T-cell (primary cell): ENCODE results near the gene CTBP1. TPM values are rescaled to one million over a fixed set of nuclear protein-coding genes. Genes with fewer than 3 reads are reported as not detected.
"Not testable (repeated sequence)": the region's sequence is repeated elsewhere in the genome, so short reads cannot be mapped to it uniquely, and the experiment has no call there.

Experiments used
- ATAC-seq, 4 experiments: fragments of 200-7000 bp in 3 of 4; fragments of 150-1000 bp in 1 of 4; cut with Tn5 transposase; replicated peaks in 1 of 4; 1 replicate in 3 of 4; 2 replicates in 1 of 4; pipeline ENCODE4 v1.10.0; 2021; ENCODE audit warnings: moderate library complexity in 3 of 4, mild to moderate bottlenecking in 2 of 4, moderate number of reproducible peaks in 1 of 4
- CTCF ChIA-PET, 2 donors: fragments of 300-600 bp; sonication (Branson Sonifier 250); formaldehyde crosslinking; loops; one replicate each; lab custom pipeline; 2022; ENCODE audit warnings: antibody characterized with exemption in 2 of 2; lab: Charles Lee
- POLR2A ChIA-PET, 2 donors: fragments of 300-600 bp; sonication (Branson Sonifier 250); formaldehyde crosslinking; loops; one replicate each; lab custom pipeline; 2022; ENCODE audit warnings: antibody characterized with exemption in 2 of 2; lab: Charles Lee
- DNase-seq, 35 experiments: peaks; one replicate each; pipeline versions ENCODE4 v3.0.0 to v3.0.0-alpha.2; 2013 to 2023
- H3K27ac ChIP-seq: one replicate; pipeline ENCODE4 v1.5.1; 2013; ENCODE audit warnings: low read length
- H3K27me3 ChIP-seq, 2 experiments: replicated peaks in 1 of 2; 1 replicate in 1 of 2; 2 replicates in 1 of 2; pipeline versions ENCODE4 v1.6.1 to v1.7.0; 2013; ENCODE audit warnings: low read length in 1 of 2, mixed read lengths in 1 of 2; ENCODE audit not compliant: control insufficient read depth in 2 of 2, insufficient read depth in 2 of 2; ENCODE audit errors: extremely low read depth in 1 of 2
- H3K36me3 ChIP-seq, 2 donors: 1 replicate in 1 of 2; 2 replicates in 1 of 2; pipeline versions ENCODE4 v1.6.1 to v1.7.0; 2013; ENCODE audit warnings: low read length in 1 of 2; ENCODE audit not compliant: control insufficient read depth in 2 of 2, insufficient read depth in 1 of 2; ENCODE audit errors: extremely low read depth in 1 of 2
- H3K4me1 ChIP-seq, 2 experiments: 1 replicate in 1 of 2; 2 replicates in 1 of 2; pipeline versions ENCODE4 v1.6.1 to v1.7.0; 2013; ENCODE audit warnings: low read length in 2 of 2, mixed read lengths in 1 of 2; ENCODE audit not compliant: insufficient read depth in 2 of 2, control insufficient read depth in 1 of 2; ENCODE audit errors: extremely low read depth in 1 of 2
- H3K4me3 ChIP-seq, 2 donors: 1 replicate in 1 of 2; 2 replicates in 1 of 2; pipeline versions ENCODE4 v1.5.1 to v1.7.0; 2013; ENCODE audit warnings: mild to moderate bottlenecking in 2 of 2, low read length in 1 of 2, moderate library complexity in 1 of 2; ENCODE audit not compliant: control insufficient read depth in 1 of 2; ENCODE audit errors: extremely low read depth in 1 of 2
- H3K9me3 ChIP-seq: 2 replicates; pipeline ENCODE4 v1.7.0; 2013
- H3K27ac Mint-ChIP-seq, 2 donors: one replicate each; pipeline ENCODE4 v1.8.0; 2020 to 2021; ENCODE audit warnings: mild to moderate bottlenecking in 2 of 2, mixed read lengths in 2 of 2
- H3K27me3 Mint-ChIP-seq, 2 donors: one replicate each; pipeline ENCODE4 v1.8.0; 2021 to 2022; ENCODE audit warnings: mixed read lengths in 2 of 2
- H3K36me3 Mint-ChIP-seq: one replicate; pipeline ENCODE4 v1.8.0; 2021; ENCODE audit warnings: mixed read lengths
- H3K4me1 Mint-ChIP-seq, 3 donors: one replicate each; pipeline ENCODE4 v1.8.0; 2020 to 2022; ENCODE audit warnings: mixed read lengths in 3 of 3, mild to moderate bottlenecking in 1 of 3
- H3K4me3 Mint-ChIP-seq, 3 donors: one replicate each; pipeline ENCODE4 v1.8.0; 2020 to 2022; ENCODE audit warnings: mild to moderate bottlenecking in 3 of 3, mixed read lengths in 3 of 3, moderate library complexity in 3 of 3
- H3K9me3 Mint-ChIP-seq, 3 donors: one replicate each; pipeline ENCODE4 v1.8.0; 2020 to 2022; ENCODE audit warnings: mixed read lengths in 3 of 3
- WGBS: methylation state at CpG from one replicate; pipeline ENCODE4 v1.1.5; 2013; ENCODE audit warnings: missing lambda C conversion rate; ENCODE audit not compliant: insufficient coverage; 5-methylcytosine and 5-hydroxymethylcytosine counted together
- total RNA-seq, 35 experiments: library from RNA in 6 of 35; stranded (reverse) in 6 of 35; fragments of 120-200 nt in 1 of 35; gene quantifications; one replicate each; pipeline versions ENCODE4 v1.2.1 to v1.2.4 and lab custom pipeline; 2013 to 2026

CTBP1 gene
- total RNA-seq, 5 donors from 2014 or later (not counting 1 experiment from before 2014, with no cell fraction given), result 185 to 232 (median 207) TPM

GRCh38 chr4:1237981-1238675 is 10.8 kb downstream of the CTBP1 start:
- Histone ChIP-seq H3K27me3 (no peaks in the 10 kb centered on the region), H3K4me3 (no peak overlapping the region), H3K27ac (no peak overlapping the region), H3K9me3 (no peaks in the 10 kb centered on the region), H3K4me1 (peaks cover 0 to 18% of the 10 kb centered on the region in 2 experiments), H3K36me3 (peaks cover 22 to 70% of the 10 kb centered on the region in 2 donors)
- Mint-ChIP-seq H3K4me3 (no peak overlapping the region), H3K36me3 (peaks cover 11% of the 10 kb centered on the region), H3K4me1 (peaks cover 17 to 25% (median 24%) of the 10 kb centered on the region in 3 donors), H3K9me3 (no peaks in the 10 kb centered on the region), H3K27ac (no peak overlapping the region), H3K27me3 (no peaks in the 10 kb centered on the region)
- 95% methylated on average over 27 of the region's 39 CpGs for whole genome bisulfite sequencing
- CTCF ChIA-PET, result no interaction called here
- ATAC-seq (no peak), DNase-seq (no peak)
- POLR2A ChIA-PET, result no interaction called here

- H3K27me3 ChIP-seq, POLR2A ChIA-PET, H3K27ac ChIP-seq, H3K27ac Mint-ChIP-seq, H3K4me1 ChIP-seq, H3K9me3 Mint-ChIP-seq, H3K4me3 Mint-ChIP-seq, H3K4me3 ChIP-seq, ATAC-seq, CTCF ChIA-PET, H3K9me3 ChIP-seq, H3K27me3 Mint-ChIP-seq: not testable (repeated sequence)
- Mint-ChIP-seq H3K36me3 (peaks cover 15% of the 10 kb centered on the region), H3K4me1 (peaks cover 8 to 20% (median 16%) of the 10 kb centered on the region in 3 donors)
- 95% methylated on average over 9 of the region's 9 CpGs for WGBS
- peak in 1 of 35 experiments; percentile 0 for DNase-seq
- peaks cover 25 to 74% of the 10 kb centered on the region in 2 donors for H3K36me3 ChIP-seq
Observed at GRCh38 chr4:1237261-1237660, 11.7 kb downstream of the CTBP1 start.

- H3K27ac ChIP-seq, POLR2A ChIA-PET, H3K27me3 Mint-ChIP-seq, H3K27me3 ChIP-seq, H3K4me3 Mint-ChIP-seq, H3K9me3 ChIP-seq, CTCF ChIA-PET, ATAC-seq, H3K4me3 ChIP-seq, H3K9me3 Mint-ChIP-seq, H3K27ac Mint-ChIP-seq, H3K4me1 ChIP-seq: not testable (repeated sequence)
- peak in 1 of 35 experiments; percentile 0 for DNase-seq
- peaks cover 25 to 77% of the 10 kb centered on the region in 2 donors for H3K36me3 ChIP-seq
- Mint-ChIP-seq H3K36me3 (peaks cover 15% of the 10 kb centered on the region), H3K4me1 (peaks cover 5 to 23% (median 12%) of the 10 kb centered on the region in 3 donors)
- WGBS, result over 99% methylated on average over 13 of the region's 13 CpGs
Observed at GRCh38 chr4:1236836-1237235, 12.1 kb downstream of the CTBP1 start.

DNA sequence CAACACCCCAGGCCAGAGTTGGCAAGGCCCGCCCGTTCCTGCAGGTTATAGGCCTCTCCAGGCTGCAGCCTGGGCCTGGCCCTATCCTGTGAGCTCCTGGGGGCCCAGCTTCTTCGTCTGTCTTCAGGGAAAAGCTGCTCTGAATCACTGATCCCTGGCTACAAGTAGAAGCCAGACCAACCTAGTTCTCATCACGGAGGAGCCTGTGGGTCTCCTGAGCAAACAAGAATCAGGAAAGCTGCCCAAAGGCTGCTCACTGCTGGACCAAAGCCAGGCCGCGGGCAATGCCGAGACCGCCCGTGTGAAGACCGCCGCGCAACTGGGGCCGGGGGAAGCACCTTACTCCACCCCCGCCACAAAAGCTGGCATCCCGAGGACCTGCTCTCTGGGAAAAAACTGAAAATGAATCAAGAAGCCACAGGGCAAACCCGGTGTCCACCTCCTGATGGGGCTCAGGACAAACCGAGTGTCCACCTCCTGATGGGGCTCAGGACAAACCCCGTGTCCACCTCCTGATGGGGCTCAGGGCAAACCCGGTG is 12.8 kb downstream of the CTBP1 start:
- WGBS, result 96% methylated on average over 18 of the region's 19 CpGs
- H3K4me3 ChIP-seq, result no peak overlapping the region
- no peaks in the 10 kb centered on the region for H3K4me1 ChIP-seq
- H3K27ac ChIP-seq, result no peak overlapping the region
- DNase-seq (no peak), ATAC-seq (no peak)
- H3K27me3 Mint-ChIP-seq, result no peaks in the 10 kb centered on the region
- H3K36me3 Mint-ChIP-seq, result peaks cover 18% of the 10 kb centered on the region
- H3K27me3 ChIP-seq, result no peaks in the 10 kb centered on the region
- peaks cover 23 to 79% of the 10 kb centered on the region in 2 donors for H3K36me3 ChIP-seq
- ChIA-PET CTCF (no interaction called here), POLR2A (no interaction called here)
- H3K27ac Mint-ChIP-seq, result no peak overlapping the region
- H3K9me3 ChIP-seq, result no peaks in the 10 kb centered on the region
- no peaks in the 10 kb centered on the region for H3K9me3 Mint-ChIP-seq
- no peak overlapping the region for H3K4me3 Mint-ChIP-seq
- H3K4me1 Mint-ChIP-seq, result peaks cover 2 to 25% (median 10%) of the 10 kb centered on the region in 3 donors

DNA sequence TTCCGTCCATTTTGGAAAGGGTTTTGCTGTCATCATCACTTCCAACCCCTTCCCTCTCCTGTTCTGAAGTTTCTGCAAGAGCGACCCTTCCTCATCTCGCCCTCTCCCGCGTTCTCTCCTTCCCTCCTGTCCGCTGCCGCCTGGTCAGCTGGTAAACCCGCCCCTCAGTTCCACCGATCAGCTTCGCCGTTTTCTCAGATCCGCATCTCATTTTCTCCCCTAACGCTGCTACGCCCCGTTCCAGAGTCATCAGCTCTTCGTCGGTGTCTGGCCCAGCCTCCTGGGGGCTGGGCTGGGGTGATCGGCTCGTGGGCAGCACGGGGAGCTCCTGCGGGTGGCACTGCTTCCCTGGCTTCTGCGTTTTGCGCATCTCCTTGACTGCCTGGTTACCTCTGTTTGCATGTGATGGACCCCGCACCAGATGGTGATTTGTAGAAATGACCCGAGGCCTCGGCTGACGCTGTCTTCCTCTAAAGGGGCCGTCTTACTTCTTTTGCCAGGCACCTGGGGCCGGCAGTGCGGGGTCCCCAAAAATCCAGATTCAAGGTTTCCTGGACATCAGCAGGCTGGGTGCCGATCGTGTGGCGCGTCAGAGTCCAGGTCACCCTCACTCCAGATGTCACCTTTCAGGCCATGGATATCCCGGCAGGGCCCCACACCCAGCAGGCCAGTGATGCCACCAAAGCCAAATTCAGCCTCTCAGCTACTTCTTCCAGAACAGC is 13.4 kb downstream of the CTBP1 start:
- CTCF ChIA-PET, result no interaction called here
- H3K36me3 ChIP-seq, result peaks cover 27 to 79% of the 10 kb centered on the region in 2 donors
- no peaks in the 10 kb centered on the region for H3K9me3 Mint-ChIP-seq
- H3K27ac ChIP-seq, result no peak overlapping the region
- H3K36me3 Mint-ChIP-seq, result peaks cover 18% of the 10 kb centered on the region
- H3K4me3 ChIP-seq, result no peak overlapping the region
- no peaks in the 10 kb centered on the region for H3K9me3 ChIP-seq
- 97% methylated on average over 31 of the region's 35 CpGs for WGBS
- no peaks in the 10 kb centered on the region for H3K27me3 Mint-ChIP-seq
- no peak overlapping the region for H3K4me3 Mint-ChIP-seq
- H3K4me1 Mint-ChIP-seq, result peaks cover 2 to 25% (median 6%) of the 10 kb centered on the region in 3 donors
- H3K27ac Mint-ChIP-seq, result no peak overlapping the region
- ATAC-seq (no peak), DNase-seq (peak in 1 of 35 experiments; percentile 3)
- no peaks in the 10 kb centered on the region for H3K4me1 ChIP-seq
- H3K27me3 ChIP-seq, result no peaks in the 10 kb centered on the region
- POLR2A ChIA-PET, result no interaction called here

DNA sequence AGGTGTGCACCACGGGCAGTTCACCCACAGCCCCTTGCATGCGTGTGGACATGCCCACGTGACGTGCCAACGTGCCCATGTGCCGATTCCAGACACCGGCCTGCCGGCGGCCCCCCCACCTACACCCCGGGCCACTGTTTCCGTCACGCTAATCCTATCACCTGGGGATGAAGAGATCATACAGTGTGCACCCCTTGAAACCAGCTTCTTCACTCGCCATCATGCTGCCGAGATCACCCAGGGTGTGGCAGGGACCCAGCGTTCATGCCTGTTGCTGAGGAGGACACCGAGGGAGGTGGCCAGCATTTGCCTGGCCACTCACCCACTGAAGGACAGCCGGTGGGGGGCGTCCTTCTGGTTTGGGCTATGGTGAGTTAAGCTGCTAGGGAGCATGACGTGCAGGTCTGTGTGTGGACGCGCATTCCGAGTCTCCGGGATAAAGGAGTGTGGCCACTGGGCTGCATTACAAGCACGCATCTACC is 14.1 kb downstream of the CTBP1 start:
- H3K9me3 ChIP-seq, result no peaks in the 10 kb centered on the region
- no peaks in the 10 kb centered on the region for H3K4me1 ChIP-seq
- ChIA-PET POLR2A (no interaction called here), CTCF (no interaction called here)
- ATAC-seq (no peak), DNase-seq (peak in 1 of 35 experiments; percentile 1)
- no peak overlapping the region for H3K27ac ChIP-seq
- no peaks in the 10 kb centered on the region for H3K9me3 Mint-ChIP-seq
- H3K36me3 Mint-ChIP-seq, result peaks cover 21% of the 10 kb centered on the region
- H3K4me1 Mint-ChIP-seq, result peaks cover 2 to 25% (median 6%) of the 10 kb centered on the region in 3 donors
- no peaks in the 10 kb centered on the region for H3K27me3 ChIP-seq
- peaks cover 27 to 83% of the 10 kb centered on the region in 2 donors for H3K36me3 ChIP-seq
- no peak overlapping the region for H3K4me3 ChIP-seq
- H3K27me3 Mint-ChIP-seq, result no peaks in the 10 kb centered on the region
- 96% methylated on average over 20 of the region's 24 CpGs for WGBS
- no peak overlapping the region for H3K4me3 Mint-ChIP-seq
- H3K27ac Mint-ChIP-seq, result no peak overlapping the region
